ENCODE results near the gene CTNNA2. TPM values are rescaled to one million over a fixed set of nuclear protein-coding genes. Genes with fewer than 3 reads are reported as not detected.

CTNNA2 gene
- total and polyA plus RNA-seq, 12 donors: 0.12 to 5.0 (median 1.4) TPM; not detected in 1

GRCh38 chr2:79627237-79627636, 114.4 kb downstream of the CTNNA2 start:
- Histone ChIP-seq H3K4me1 (replicated peaks in 1 of 2) (no peaks in the 10 kb centered on the region), H3K36me3 (replicated peaks in 1 of 2) (no peaks in the 10 kb centered on the region), H3K27ac (no peak overlapping the region), H3K4me3 (no peak overlapping the region), H3K9me3 (replicated peaks in 1 of 3) (no peaks in the 10 kb centered on the region), H3K27me3 (no peaks in the 10 kb centered on the region)
- WGBS, 4 donors: 65 to 84% (median 72%) methylated on average over 5 of the region's 5 CpGs
- no peak for DNase-seq
- intact Hi-C loops (cut with DNase I): no loop called here
- TF ChIP-seq POLR2A (IDR thresholded peaks at IDR 0.05): no peak
- no peak for TF ChIP-seq CTCF (IDR thresholded peaks at IDR 0.05)

GRCh38 chr2:79630060-79630459, 117.2 kb downstream of the CTNNA2 start:
- Histone ChIP-seq H3K4me1 (replicated peaks in 1 of 2) (no peaks in the 10 kb centered on the region), H3K9me3 (replicated peaks in 1 of 3) (no peaks in the 10 kb centered on the region), H3K27ac (no peak overlapping the region), H3K27me3 (no peaks in the 10 kb centered on the region), H3K36me3 (replicated peaks in 1 of 2) (no peaks in the 10 kb centered on the region), H3K4me3 (no peak overlapping the region)
- DNase-seq: no peak
- WGBS, 4 donors: 66 to 69% (median 68%) methylated on average over 3 of the region's 3 CpGs
- TF ChIP-seq CTCF (IDR thresholded peaks at IDR 0.05) (no peak), POLR2A (IDR thresholded peaks at IDR 0.05) (no peak)
- intact Hi-C loops (cut with DNase I): no loop called here

- no peak overlapping the region for H3K27ac ChIP-seq
- TF ChIP-seq POLR2A (IDR thresholded peaks at IDR 0.05): no peak
- TF ChIP-seq CTCF (IDR thresholded peaks at IDR 0.05): no peak
- H3K36me3 ChIP-seq (replicated peaks in 1 of 2): no peaks in the 10 kb centered on the region
- no peak for DNase-seq
- no peaks in the 10 kb centered on the region for H3K4me1 ChIP-seq (replicated peaks in 1 of 2)
- no peaks in the 10 kb centered on the region for H3K9me3 ChIP-seq (replicated peaks in 1 of 3)
- 72 to 81% (median 76%) methylated on average over 7 of the region's 7 CpGs for WGBS, 4 donors
- no peak overlapping the region for H3K4me3 ChIP-seq
- intact Hi-C loops (cut with DNase I): no loop called here
- H3K27me3 ChIP-seq: no peaks in the 10 kb centered on the region
These were observed 118.2 kb downstream of the CTNNA2 start for GRCh38 chr2:79630972-79631557.

GRCh38 chr2:79638410-79638809, 125.6 kb downstream of the CTNNA2 start:
- H3K27me3 ChIP-seq: no peaks in the 10 kb centered on the region
- H3K36me3 ChIP-seq (replicated peaks in 1 of 2): no peaks in the 10 kb centered on the region
- no peak overlapping the region for H3K4me3 ChIP-seq
- no peaks in the 10 kb centered on the region for H3K4me1 ChIP-seq (replicated peaks in 1 of 2)
- 48 to 64% (median 51%) methylated on average over 3 of the region's 3 CpGs for WGBS, 4 donors
- intact Hi-C loops (cut with DNase I): no loop called here
- H3K9me3 ChIP-seq (replicated peaks in 1 of 3): no peaks in the 10 kb centered on the region
- no peak for DNase-seq
- no peak for TF ChIP-seq POLR2A (IDR thresholded peaks at IDR 0.05)
- TF ChIP-seq CTCF (IDR thresholded peaks at IDR 0.05): no peak
- no peak overlapping the region for H3K27ac ChIP-seq
